ENCODE data around the gene FOXP1.

The FOXP1 gene

GRCh38 chr3:71208211-71209095 is 375.1 kb downstream of the FOXP1 start:
- DNase-seq (ENCODE audit: low read depth): no peak

GRCh38 chr3:71207632-71208031 is 375.9 kb downstream of the FOXP1 start:
- DNase-seq (ENCODE audit: low read depth): no peak

DNA sequence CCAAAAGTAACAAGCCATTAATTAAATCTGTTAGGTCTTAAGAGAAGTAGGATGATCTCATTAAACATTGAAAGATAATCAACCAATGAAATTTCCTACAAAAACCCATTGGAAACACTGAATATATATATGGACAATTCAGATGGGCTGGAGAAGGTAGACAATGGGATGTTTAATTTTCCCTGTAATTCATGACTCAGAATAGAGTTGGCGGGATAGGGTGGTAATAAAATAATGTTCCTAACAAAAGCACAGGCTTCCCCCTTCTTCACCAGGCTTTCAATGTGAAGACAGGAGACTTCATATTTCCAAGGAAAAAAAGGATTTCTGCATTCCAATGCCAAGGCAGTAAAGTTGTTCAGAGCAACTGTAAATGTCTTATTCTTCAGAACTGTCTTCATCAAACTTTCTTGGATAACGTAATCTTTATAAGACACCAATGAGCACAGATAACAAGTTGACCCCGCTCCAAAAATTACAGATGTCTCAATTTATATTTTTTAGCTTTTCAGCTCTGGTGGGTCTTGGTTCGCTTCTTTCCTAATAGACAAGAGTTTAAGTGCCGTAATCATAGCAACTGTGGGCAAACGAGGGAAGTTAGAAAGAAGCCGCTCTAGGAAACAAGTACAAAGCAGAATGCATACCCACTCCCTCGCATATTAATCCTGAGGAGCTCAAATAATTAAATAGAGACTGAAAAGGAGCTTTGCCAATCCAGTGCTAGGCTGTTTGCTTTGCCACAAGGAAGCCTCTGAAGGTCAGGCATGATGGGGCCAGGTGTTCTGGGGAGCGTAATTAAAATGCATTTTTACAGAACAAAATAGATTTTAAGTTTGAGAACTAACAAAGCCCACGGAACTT is 377.0 kb downstream of the FOXP1 start:
- DNase-seq (ENCODE audit: low read depth): no peak

DNA sequence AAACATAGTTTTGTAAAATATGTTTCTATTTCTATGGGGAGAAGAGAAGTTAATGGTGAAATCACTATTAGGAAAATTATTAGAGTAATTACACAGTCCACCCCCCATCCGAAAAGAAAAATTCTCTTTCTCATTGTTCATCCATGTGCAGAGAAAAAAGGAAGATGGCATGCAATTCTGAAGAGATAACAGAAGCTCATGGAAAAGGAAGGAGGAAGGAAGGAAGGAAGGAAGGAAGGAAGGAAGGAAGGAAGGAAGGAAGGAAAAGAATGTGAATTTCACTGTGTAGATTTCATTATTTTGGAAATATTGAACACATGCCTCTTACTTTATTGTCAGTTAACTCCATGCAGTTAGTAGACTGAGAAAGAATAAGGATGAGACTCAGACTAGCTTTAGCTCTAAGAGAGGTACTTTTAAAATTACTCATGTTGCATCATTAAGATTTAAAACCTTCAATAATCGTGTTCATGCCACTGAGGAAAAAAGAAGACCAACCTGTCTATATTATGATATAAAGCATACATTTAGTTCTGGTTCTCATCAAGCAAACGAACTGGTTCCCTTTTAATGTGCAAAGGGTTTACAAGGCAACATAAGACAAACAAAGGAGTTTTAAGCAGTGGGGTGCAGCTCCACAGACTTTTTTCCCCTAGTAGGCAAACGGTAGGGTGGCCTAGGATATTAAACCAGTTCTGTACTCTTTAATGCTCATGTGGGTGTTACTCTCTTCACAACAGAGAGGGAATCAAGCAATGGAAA is 379.6 kb downstream of the FOXP1 start:
- no peak for DNase-seq (ENCODE audit: low read depth)

- DNase-seq (ENCODE audit: low read depth): no peak
These were observed 380.5 kb downstream of the FOXP1 start for GRCh38 chr3:71202848-71203533.

DNA sequence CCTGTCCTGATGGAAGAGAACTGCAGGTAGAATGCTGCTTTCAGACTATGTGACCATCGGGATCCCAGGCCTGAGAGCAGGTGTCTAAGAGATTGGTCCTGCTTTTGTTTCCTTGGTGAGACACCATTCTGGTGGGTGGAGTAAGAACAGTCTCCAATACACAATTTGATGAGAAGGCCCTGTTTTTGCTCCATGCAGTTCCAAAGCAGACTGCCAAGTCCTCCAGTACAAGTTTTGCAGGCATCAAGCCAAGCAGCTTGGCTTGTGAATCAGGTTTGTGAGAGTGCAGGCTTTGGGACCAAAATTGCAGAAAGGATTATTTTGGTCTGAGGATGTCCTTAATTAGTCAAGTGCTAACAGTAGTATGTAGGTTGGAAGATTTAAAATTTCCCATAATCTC is 381.6 kb downstream of the FOXP1 start:
- peak; percentile 21 for DNase-seq (ENCODE audit: low read depth)

DNA sequence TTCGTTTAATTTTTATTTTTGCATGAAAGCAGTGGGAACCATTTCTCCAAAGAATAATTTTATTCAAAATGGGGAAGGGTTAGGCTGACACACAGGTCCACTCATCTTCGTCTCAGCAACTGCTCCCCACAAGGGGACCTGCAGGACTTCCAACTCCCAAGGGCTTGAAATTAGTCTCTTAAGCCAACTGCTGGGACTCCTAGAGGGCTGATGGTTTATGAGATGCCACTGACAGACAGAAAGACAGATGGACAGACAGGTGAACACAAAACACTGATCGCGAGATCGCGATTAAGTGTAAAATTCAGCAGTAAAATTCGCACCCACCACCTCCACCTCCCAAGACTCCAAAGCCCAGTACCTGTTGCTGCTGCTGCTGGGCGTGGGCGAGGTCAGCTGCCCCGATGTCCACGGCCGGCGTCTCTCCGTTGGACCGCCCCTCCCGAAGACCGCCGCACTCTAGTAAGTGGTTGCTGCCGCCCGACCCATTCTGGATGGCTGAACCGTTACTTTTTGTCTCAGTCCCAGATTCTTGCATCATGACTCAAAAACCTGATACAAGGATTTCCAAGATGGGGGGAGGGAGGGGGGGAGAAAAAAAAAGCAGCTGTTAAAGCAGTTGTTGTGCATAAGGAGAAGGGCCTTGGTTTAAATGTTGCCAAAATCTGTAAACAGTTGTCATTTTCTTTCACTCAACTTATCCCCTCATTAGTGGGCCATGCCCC is 385.5 kb downstream of the FOXP1 start:
- no peak for DNase-seq (ENCODE audit: low read depth)

GRCh38 chr3:71195492-71195891 is 388.0 kb downstream of the FOXP1 start:
- no peak for DNase-seq (ENCODE audit: low read depth)

GRCh38 chr3:71194785-71195184 is 388.7 kb downstream of the FOXP1 start:
- no peak for DNase-seq (ENCODE audit: low read depth)

GRCh38 chr3:71191031-71191482 is 392.5 kb downstream of the FOXP1 start:
- DNase-seq (ENCODE audit: low read depth): no peak

GRCh38 chr3:71189480-71189879 is 394.0 kb downstream of the FOXP1 start:
- DNase-seq (ENCODE audit: low read depth): no peak

- no peak for DNase-seq (ENCODE audit: low read depth)
These were observed 395.8 kb downstream of the FOXP1 start for GRCh38 chr3:71187715-71188114.

- no peak for DNase-seq (ENCODE audit: low read depth)
These were observed 396.7 kb downstream of the FOXP1 start for GRCh38 chr3:71186801-71187200.

GRCh38 chr3:71185733-71186455 is 397.6 kb downstream of the FOXP1 start:
- no peak for DNase-seq (ENCODE audit: low read depth)

GRCh38 chr3:71184252-71184651 is 399.3 kb downstream of the FOXP1 start:
- DNase-seq (ENCODE audit: low read depth): no peak

DNA sequence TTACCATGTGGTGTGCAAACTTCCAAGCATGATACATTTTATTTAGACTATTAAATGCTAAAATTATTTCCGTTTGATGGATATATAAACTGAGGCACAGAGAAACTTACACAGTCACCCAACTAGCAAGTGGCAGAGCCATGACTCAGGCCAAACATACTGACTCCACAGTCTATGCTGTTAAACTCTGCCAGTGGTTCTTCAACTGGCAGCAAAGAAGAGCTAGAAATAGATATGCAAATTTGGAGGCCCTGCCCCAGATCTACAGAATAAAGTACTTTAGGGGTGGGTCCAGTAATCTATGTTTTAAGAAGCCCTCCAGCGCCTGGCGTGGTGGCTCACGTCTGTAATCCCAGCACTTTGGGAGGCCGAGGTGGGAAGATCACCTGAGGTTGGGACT is 400.0 kb downstream of the FOXP1 start:
- no peak for DNase-seq (ENCODE audit: low read depth)

GRCh38 chr3:71180524-71180923 is 403.0 kb downstream of the FOXP1 start:
- DNase-seq (ENCODE audit: low read depth): no peak

DNA sequence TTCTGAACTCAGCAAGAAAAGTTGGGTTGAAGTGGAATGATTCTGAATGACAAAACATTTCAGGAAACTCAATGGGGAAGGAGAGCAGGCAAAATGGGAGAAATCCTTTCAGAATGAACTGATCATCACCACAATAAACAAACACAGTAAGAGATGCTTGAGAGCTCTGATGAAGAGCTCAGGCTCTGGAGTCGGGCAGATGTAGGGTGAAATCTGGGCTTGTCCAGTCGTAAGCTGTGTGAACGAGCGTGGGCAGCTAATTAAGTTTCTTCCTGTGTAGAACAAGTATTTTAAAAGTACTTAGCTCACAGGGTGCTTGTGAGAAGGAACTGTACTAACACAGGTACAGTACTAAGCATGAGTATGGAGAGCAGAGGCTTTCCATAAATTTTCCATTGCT is 406.2 kb downstream of the FOXP1 start:
- DNase-seq (ENCODE audit: low read depth): no peak

GRCh38 chr3:71176366-71176765 is 407.2 kb downstream of the FOXP1 start:
- no peak for DNase-seq (ENCODE audit: low read depth)

DNA sequence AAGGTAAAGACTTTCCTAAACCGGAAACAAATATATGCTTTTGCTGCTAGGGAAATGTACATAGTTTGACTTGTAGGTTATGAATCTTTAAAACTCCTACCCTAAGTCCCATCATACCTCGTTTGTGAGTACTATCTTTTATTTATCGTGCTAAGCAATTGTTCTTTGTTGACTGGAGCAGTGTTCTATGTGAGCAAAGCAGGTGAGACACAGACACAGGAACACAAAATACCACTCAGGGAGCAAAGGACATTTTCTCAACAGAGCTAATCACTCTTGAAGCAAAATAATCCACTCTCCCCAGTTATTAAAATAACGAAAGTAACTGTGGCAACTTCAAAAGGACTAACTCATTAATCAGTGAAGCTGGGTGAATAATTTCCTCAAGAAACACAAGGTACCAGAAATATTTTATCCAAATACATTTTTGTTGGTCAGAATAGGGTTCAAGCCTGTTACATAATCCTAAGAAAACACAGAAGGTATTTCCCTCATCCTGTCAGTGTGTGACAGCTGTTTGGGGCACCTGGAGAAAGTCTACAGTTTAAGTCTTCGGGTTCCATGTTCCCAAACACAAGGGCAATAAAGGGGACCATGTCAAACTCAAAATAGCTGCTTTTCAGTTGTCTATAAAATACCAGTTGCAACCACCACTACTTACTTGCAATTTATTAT is 407.7 kb downstream of the FOXP1 start:
- no peak for DNase-seq (ENCODE audit: low read depth)
